ENCODE measurements around the gene KCNJ5. TPM values are rescaled to one million over a fixed set of nuclear protein-coding genes. Genes with fewer than 3 reads are reported as not detected.

Gene KCNJ5
- total RNA-seq, 1 donor from 2014 or later = not detected

DNA sequence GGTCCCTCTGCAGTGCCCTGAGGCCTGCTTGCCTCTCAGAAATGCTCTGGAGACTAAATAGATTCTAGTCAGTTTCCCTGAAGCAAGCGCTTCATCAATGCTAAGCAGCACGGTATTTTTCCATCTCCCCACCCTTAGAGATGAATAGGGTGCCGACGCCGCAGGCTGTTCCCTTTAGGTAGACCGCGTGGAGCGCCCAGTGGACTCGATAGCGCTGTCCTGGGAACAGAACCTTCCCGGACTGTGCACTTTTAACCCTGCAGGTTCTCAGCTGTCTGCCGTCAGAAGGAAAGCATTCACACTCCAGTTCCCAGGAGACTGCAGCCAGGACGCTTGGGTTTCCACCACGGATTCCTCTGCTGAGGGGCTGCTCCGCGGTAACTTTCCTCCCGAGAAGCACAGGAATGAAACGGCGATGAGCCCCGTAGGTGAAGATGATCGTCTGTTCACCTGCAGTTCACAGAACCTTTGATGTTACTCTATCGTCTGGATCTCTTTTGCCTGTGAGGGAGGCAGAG is 15.0 kb upstream of the KCNJ5 start:
- H3K36me3 Mint-ChIP-seq (ENCODE audit: low read depth) = no peaks in the 10 kb centered on the region
- H3K4me1 Mint-ChIP-seq (ENCODE audit: low read depth) = no peaks in the 10 kb centered on the region
- H3K9me3 Mint-ChIP-seq = no peaks in the 10 kb centered on the region
- H3K4me3 Mint-ChIP-seq = no peak overlapping the region
- intact Hi-C loops (cut with micrococcal nuclease) = no loop called here
- no peak overlapping the region for H3K27ac Mint-ChIP-seq
- no peak for DNase-seq (ENCODE audit: low spot score)
- H3K27me3 Mint-ChIP-seq (ENCODE audit: insufficient read depth) = peaks cover 18% of the 10 kb centered on the region

DNA sequence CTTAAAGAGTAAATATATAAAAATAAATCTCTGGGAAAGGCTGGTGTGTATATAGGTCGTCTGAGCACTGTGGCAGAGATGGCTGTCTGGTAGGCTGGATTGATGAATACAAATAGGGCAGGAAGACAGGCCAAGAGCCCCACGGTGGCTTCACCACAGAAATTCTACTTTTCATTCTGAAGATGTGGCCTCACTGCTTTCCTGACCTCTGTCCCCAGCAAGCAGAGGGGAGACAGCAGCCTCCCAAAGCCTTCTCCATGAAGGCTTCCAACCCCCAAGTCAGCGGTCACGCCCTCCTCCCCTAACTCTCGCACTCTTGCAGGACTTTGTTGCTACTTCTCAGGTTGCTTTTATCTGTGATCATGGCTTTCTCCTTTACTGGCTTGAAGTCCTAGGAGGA is 13.4 kb upstream of the KCNJ5 start:
- intact Hi-C loops (cut with micrococcal nuclease) = no loop called here
- Mint-ChIP-seq H3K4me3 (no peak overlapping the region), H3K9me3 (no peaks in the 10 kb centered on the region), H3K27ac (no peak overlapping the region), H3K27me3 (ENCODE audit: insufficient read depth) (peaks cover 24% of the 10 kb centered on the region), H3K36me3 (ENCODE audit: low read depth) (no peaks in the 10 kb centered on the region), H3K4me1 (ENCODE audit: low read depth) (no peaks in the 10 kb centered on the region)
- DNase-seq (ENCODE audit: low spot score) = no peak

DNA sequence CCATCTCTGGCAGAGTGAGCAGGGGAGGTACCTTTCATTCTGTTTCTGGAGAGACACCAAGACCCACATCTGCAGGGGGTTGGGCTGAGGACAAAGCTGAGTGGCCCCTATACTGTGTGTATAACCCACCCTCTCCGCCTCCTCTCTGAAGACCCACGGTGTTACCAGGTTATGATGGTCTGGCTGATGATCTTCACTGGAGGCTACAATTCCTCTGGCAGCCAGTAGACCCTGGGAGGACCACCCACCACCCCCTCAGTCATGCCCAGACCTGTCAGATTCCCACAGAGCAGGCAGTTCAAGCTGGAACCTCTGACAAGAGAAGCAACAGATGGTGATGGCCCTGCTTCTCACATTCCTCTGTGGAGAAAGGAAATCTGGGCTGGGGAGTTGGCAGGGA is 12.7 kb upstream of the KCNJ5 start:
- DNase-seq (ENCODE audit: low spot score) = no peak
- Mint-ChIP-seq H3K9me3 (no peaks in the 10 kb centered on the region), H3K4me3 (no peak overlapping the region), H3K36me3 (ENCODE audit: low read depth) (no peaks in the 10 kb centered on the region), H3K4me1 (ENCODE audit: low read depth) (no peaks in the 10 kb centered on the region), H3K27ac (no peak overlapping the region), H3K27me3 (ENCODE audit: insufficient read depth) (peaks cover 24% of the 10 kb centered on the region)
- intact Hi-C loops (cut with micrococcal nuclease) = no loop called here

DNA sequence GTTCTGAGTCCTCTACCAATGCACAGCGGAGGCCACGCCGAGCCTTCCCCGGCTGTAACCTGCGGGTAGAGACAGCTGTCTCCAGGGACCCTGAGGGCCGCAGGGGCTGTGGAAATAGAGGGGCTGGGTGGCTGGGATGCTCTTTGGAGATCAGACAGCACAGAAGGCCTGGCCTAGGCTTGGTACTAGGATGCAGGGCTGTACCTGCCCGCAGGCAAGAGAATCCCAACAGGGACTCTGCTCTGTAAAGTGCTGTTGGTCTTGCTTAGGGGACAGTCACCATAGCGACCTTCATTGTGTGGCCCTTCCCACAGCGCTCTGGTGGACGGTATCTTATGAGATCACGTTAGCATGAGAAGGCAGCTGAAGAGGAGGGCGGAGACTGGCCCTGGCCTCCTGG is 11.3 kb upstream of the KCNJ5 start:
- H3K4me1 Mint-ChIP-seq (ENCODE audit: low read depth) = no peaks in the 10 kb centered on the region
- no peaks in the 10 kb centered on the region for H3K36me3 Mint-ChIP-seq (ENCODE audit: low read depth)
- H3K9me3 Mint-ChIP-seq = no peaks in the 10 kb centered on the region
- H3K27ac Mint-ChIP-seq = no peak overlapping the region
- no peak overlapping the region for H3K4me3 Mint-ChIP-seq
- H3K27me3 Mint-ChIP-seq (ENCODE audit: insufficient read depth) = peaks cover 26% of the 10 kb centered on the region
- intact Hi-C loops (cut with micrococcal nuclease) = no loop called here
- no peak for DNase-seq (ENCODE audit: low spot score)

DNA sequence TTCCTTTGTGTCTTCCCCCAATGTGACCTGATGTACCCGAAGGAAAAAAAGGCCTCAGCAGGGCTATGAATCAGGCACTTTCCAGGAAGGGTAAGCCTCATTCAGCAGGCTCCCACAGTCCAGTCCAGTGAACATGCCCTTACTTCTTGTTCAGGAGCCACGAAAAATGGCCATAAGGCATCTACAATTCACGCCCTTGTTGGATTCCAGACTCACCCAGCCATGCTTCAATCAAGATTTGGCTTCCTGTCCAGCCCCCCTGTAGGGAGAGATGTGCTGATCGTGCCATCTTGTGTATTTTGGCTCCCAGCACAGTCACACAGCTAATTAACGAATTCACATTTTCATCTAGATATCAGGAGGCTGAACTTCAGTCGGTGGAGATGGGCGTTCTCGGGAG is 9.9 kb upstream of the KCNJ5 start:
- Mint-ChIP-seq H3K27me3 (ENCODE audit: insufficient read depth) (peaks cover 32% of the 10 kb centered on the region), H3K4me1 (ENCODE audit: low read depth) (no peaks in the 10 kb centered on the region), H3K36me3 (ENCODE audit: low read depth) (no peaks in the 10 kb centered on the region), H3K4me3 (no peak overlapping the region), H3K27ac (no peak overlapping the region), H3K9me3 (no peaks in the 10 kb centered on the region)
- no peak for DNase-seq (ENCODE audit: low spot score)
- intact Hi-C loops (cut with micrococcal nuclease) = no loop called here

DNA sequence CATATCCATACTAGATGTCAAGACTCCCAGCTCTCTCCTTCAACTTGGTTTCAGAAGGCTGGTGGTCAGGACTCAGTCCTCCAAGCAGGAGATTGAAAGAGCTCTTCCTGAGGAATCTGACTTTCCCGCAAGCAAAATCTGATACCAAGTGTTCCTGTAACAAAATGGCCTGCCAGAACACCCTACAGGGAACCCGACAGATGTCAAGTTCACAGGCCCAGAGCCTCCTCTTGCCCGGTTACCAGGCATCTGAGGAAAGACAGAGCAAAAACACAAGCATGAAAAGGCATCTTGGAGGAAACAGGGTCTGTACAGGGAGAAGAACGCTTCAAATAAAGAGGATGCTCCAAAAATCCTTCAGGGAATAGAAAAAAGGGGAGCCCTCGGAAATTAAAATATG is 8.7 kb upstream of the KCNJ5 start:
- Mint-ChIP-seq H3K27me3 (ENCODE audit: insufficient read depth) (peaks cover 31% of the 10 kb centered on the region), H3K36me3 (ENCODE audit: low read depth) (no peaks in the 10 kb centered on the region), H3K9me3 (no peaks in the 10 kb centered on the region), H3K27ac (no peak overlapping the region), H3K4me1 (ENCODE audit: low read depth) (no peaks in the 10 kb centered on the region), H3K4me3 (no peak overlapping the region)
- DNase-seq (ENCODE audit: low spot score) = no peak
- intact Hi-C loops (cut with micrococcal nuclease) = no loop called here

DNA sequence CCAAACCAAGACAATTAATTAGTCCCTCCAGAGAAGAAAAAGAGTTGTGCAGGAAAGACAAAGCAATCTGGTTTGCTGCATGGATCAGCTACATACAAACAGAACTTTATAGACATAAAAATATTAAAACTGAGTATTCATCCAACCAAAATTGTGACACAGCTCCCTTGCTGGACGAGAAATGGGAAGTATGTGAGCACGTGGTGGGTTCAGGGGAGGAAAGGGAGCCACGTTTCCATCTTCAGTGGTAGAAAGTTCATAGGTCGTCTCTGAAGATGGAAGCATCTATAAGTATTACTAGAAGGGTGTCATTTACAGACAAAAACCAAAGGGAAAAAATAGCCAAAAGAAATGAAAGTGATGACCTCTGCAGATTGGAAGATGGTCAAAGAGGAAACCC is 7.1 kb upstream of the KCNJ5 start:
- Mint-ChIP-seq H3K9me3 (no peaks in the 10 kb centered on the region), H3K27ac (no peak overlapping the region), H3K4me3 (no peak overlapping the region), H3K36me3 (ENCODE audit: low read depth) (no peaks in the 10 kb centered on the region), H3K4me1 (ENCODE audit: low read depth) (no peaks in the 10 kb centered on the region), H3K27me3 (ENCODE audit: insufficient read depth) (peaks cover 37% of the 10 kb centered on the region)
- intact Hi-C loops (cut with micrococcal nuclease) = loop anchor here (1.0 to 2.0 kb wide), 6 partner anchors 15 to 866 kb away; no protein-coding TSS in a partner anchor
- no peak for DNase-seq (ENCODE audit: low spot score)

DNA sequence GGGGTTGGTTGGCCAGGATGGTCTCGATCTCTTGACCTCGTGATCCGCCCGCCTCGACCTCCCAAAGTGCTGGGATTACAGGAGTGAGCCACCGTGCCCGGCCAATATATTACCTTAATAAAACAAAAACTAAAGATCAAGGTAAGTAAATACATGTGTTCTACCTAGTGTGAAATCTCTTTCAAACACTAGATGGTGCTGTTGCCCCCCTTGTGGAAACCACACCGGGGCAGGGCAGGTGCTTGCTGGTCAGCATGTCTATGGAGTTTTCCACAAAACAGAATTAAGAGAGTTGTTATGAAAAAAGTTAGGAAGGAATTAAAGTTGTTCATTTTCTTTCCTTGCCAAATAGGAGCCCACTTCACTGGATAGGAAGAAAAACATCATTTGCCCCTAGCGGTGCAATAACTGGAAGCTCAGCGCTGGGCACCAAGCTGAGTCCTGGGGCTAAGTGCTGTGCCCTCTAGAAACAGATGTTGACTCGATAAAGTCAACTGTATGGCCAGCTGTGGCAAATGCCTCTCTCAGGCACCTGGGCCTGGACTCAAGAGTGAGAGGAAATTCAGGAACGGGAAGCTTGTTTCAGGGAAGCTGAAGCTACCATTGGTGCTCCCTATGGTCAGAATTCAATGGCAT is 6.3 kb upstream of the KCNJ5 start:
- Mint-ChIP-seq H3K27me3 (ENCODE audit: insufficient read depth) (peaks cover 43% of the 10 kb centered on the region), H3K36me3 (ENCODE audit: low read depth) (no peaks in the 10 kb centered on the region), H3K4me1 (ENCODE audit: low read depth) (no peaks in the 10 kb centered on the region), H3K4me3 (no peak overlapping the region), H3K9me3 (no peaks in the 10 kb centered on the region), H3K27ac (no peak overlapping the region)
- DNase-seq (ENCODE audit: low spot score) = peak; percentile 52
- intact Hi-C loops (cut with micrococcal nuclease) = loop anchor here (1.0 to 2.0 kb wide), 6 partner anchors 16 to 865 kb away; no protein-coding TSS in a partner anchor

DNA sequence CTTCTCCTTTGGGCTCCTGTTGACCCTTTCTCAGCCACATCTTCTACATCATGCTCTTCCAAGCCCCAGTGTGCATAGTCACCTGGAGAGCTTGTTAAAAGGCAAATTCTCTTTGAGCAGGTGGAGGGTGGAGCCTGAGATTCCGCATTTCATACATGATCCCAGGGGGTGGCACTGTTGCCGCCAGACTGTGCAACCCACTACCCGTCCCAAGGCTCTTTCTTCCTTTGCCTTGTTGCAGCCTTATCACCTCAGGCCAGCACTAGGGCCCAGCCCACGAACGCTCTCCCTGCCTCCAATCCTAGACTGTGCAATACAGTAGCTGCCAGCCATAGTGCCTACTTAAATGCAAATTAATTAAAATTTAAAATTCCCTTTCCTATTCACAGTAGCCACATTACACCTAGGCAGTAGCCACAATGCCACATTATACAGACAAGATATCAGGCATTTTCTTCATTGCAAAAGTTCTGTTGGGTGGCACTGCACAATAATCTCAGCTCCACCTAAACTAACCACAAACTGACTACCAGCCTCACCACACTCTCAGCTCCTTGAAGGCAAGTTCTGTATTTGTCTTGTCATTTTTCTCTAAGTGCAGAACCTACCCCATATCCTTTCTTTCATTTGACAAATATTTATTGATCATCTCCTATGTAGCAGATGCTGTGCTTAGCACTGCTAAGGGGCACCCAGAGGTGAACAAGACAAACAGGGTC is 4.6 kb upstream of the KCNJ5 start:
- Mint-ChIP-seq H3K4me1 (ENCODE audit: low read depth) (no peaks in the 10 kb centered on the region), H3K4me3 (no peak overlapping the region), H3K9me3 (no peaks in the 10 kb centered on the region), H3K27ac (no peak overlapping the region), H3K27me3 (ENCODE audit: insufficient read depth) (peaks cover 54% of the 10 kb centered on the region), H3K36me3 (ENCODE audit: low read depth) (no peaks in the 10 kb centered on the region)
- intact Hi-C loops (cut with micrococcal nuclease) = no loop called here
- DNase-seq (ENCODE audit: low spot score) = no peak

DNA sequence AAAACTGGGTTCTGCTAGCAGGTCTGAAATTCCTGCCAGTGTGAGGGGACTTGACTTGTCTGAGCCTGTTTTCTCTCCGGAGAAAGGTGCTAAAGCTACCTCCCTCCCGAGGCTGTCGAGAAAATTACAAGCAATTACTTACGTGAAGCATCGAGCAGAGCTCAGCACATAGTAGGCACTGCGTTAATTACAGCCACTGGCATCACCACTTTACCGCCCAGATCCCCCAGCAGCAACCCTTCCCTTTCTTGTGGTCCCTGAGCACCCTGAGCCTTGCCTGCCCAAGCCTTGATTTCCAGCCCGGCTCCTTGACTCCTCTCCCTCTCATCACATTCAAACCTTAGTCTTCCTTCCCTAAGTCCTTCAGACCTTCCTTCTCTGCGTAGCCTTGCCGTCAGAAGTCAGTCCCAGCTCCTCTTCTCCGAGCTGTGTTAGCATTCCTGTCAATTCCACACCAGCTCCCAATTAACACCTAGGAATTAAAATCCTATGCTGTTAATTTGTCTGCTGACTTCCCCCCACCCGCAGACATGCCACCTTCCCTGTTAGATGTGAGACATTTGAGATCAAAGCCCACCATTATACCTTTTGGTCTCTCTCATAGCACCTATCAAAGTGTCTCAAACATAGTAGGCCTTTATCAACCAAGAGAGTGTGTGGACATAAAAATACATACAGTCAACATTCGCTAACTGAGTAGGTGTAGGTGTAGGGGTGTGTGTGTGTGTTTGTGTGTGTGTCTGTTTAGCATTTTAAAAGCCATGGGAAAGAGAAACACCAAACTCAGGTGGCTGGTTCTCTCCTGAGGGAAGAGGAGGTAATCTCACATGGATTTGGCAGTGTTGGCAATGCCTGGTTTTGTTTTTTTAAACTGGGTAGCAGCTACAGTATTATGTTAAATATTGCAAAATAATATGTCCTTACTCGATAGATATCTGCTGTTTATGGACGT is 2.8 kb upstream of the KCNJ5 start:
- no peaks in the 10 kb centered on the region for H3K36me3 Mint-ChIP-seq (ENCODE audit: low read depth)
- intact Hi-C loops (cut with micrococcal nuclease) = no loop called here
- H3K27ac Mint-ChIP-seq = no peak overlapping the region
- no peak overlapping the region for H3K4me3 Mint-ChIP-seq
- H3K27me3 Mint-ChIP-seq (ENCODE audit: insufficient read depth) = peaks cover 61% of the 10 kb centered on the region
- H3K9me3 Mint-ChIP-seq = no peaks in the 10 kb centered on the region
- H3K4me1 Mint-ChIP-seq (ENCODE audit: low read depth) = no peaks in the 10 kb centered on the region
- no peak for DNase-seq (ENCODE audit: low spot score)

DNA sequence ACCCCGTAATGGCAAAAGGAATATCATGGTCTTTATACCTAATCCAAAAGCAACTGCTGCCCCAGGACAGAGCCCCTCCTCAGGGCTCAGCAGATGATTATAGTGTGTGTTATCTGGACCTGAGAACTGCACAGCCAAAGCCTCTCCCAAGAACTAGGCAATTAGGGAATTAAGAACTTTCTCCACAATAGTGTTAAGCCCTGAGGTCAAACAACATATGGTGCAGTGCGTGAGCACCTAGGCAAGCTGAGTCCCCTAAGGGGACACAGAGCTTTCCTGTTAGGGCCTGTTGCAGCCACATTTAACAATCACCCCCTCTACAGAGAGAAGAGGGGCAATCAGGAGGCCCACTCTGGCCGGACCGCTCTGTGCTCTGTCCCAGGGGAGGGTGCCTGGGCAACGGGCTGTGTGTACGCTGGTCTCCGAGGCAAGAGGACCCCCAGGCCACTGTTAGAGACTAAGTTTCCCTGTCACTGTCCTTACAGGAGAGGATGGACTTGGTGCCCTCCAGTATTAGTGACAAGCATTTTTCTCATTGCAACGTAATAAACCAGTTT is 1.4 kb upstream of the KCNJ5 start:
- no peak for DNase-seq (ENCODE audit: low spot score)
- no peak overlapping the region for H3K27ac Mint-ChIP-seq
- H3K36me3 Mint-ChIP-seq (ENCODE audit: low read depth) = no peaks in the 10 kb centered on the region
- peaks cover 6% of the 10 kb centered on the region for H3K4me1 Mint-ChIP-seq (ENCODE audit: low read depth)
- no peaks in the 10 kb centered on the region for H3K9me3 Mint-ChIP-seq
- intact Hi-C loops (cut with micrococcal nuclease) = no loop called here
- H3K4me3 Mint-ChIP-seq = no peak overlapping the region
- H3K27me3 Mint-ChIP-seq (ENCODE audit: insufficient read depth) = peaks cover 56% of the 10 kb centered on the region

DNA sequence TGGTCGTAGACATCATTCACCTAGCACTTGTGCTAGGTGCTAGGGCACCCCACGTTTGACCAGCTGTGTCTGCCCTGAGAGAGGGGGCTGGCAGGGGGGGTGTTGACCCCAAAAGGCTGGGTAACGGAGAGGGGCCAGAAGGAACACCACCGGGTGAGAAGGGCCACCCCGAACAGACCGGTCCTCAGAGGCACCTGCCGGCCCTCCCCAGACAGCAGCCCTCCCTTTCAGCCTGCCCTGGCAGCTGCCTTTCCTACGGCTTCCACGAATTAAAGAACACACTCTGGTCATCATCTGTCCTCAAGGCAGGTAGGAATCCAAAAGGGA is 977 bp upstream of the KCNJ5 start:
- peaks cover 55% of the 10 kb centered on the region for H3K27me3 Mint-ChIP-seq (ENCODE audit: insufficient read depth)
- no peaks in the 10 kb centered on the region for H3K36me3 Mint-ChIP-seq (ENCODE audit: low read depth)
- no peak overlapping the region for H3K4me3 Mint-ChIP-seq
- intact Hi-C loops (cut with micrococcal nuclease) = no loop called here
- DNase-seq (ENCODE audit: low spot score) = no peak
- H3K9me3 Mint-ChIP-seq = no peaks in the 10 kb centered on the region
- H3K27ac Mint-ChIP-seq = no peak overlapping the region
- H3K4me1 Mint-ChIP-seq (ENCODE audit: low read depth) = peaks cover 6% of the 10 kb centered on the region

All from activated T-helper 1 cell treated with anti-CD3 and anti-CD28 coated beads, Interleukin-12 subunit alpha, Interleukin-12 subunit beta, Interleukin-2, Interleukin-4 antibody, amounts not matched to agents 30 ng/mL and 10 ng/mL and 1 ng/mL, durations not matched to agents 14 hours and 24 hours and 36 hours (primary cell).